ENCODE results near the gene DPYD. TPM values are rescaled to one million over a fixed set of nuclear protein-coding genes. Genes with fewer than 3 reads are reported as not detected.

DPYD gene
- total and polyA plus RNA-seq, 10 of the 15 experiments (the other 5 are each of a cell fraction or from before 2014, with no cell fraction given): 5.7 to 23.8 (median 10.2) TPM

GRCh38 chr1:97159342-97159741 lies 761.5 kb downstream of the DPYD start:
- RAD21 ChIA-PET (ENCODE audit: unreplicated experiment): no interaction called here
- CTCF ChIA-PET: interaction anchor here (2.1 kb wide), 1 partner anchor 21 kb away, joined by 5 read pairs; no protein-coding TSS in a partner anchor
- peak; percentile 63 for ATAC-seq
- no peak overlapping the region for H2AFZ ChIP-seq (ENCODE audit: control insufficient read depth, low read depth, low read length)
- no peak overlapping the region for H3K9ac ChIP-seq (ENCODE audit: control insufficient read depth, insufficient read depth, low read length)
- FAIRE-seq: no peak
- no peaks in the 10 kb centered on the region for H3K36me3 ChIP-seq (ENCODE audit: control insufficient read depth in 2 of 2, insufficient read depth in 2 of 2, low read length in 1 of 2)
- in situ Hi-C loops (cut with MboI): no loop called here
- peaks cover 6% of the 10 kb centered on the region for H3K4me1 ChIP-seq (ENCODE audit: control insufficient read depth, insufficient read depth, low read length)
- H3K27ac ChIP-seq (ENCODE audit: control insufficient read depth, insufficient read depth): no peak overlapping the region
- DNase-seq (ENCODE audit: low read depth, low spot score): no peak
- H3K4me2 ChIP-seq (ENCODE audit: control insufficient read depth, insufficient read depth): peak overlapping the region; percentile 30; the same call in 1 of the 2 replicates
- no peaks in the 10 kb centered on the region for H3K79me2 ChIP-seq (ENCODE audit: control insufficient read depth, insufficient read depth, low read length)
- H3K9me3 ChIP-seq (replicated peaks; ENCODE audit: control insufficient read depth, insufficient read depth, low read length): peaks cover 3% of the 10 kb centered on the region; the same call in 2 of the 3 replicates
- intact Hi-C loops (cut with micrococcal nuclease; ENCODE audit: unreplicated experiment): no loop called here
- no peaks in the 10 kb centered on the region for H3K27me3 ChIP-seq (replicated peaks in 1 of 2; ENCODE audit: control insufficient read depth in 2 of 2, insufficient read depth in 2 of 2, low read length in 1 of 2)
- no peaks in the 10 kb centered on the region for H4K20me1 ChIP-seq (ENCODE audit: control insufficient read depth, insufficient read depth)
- no TSS peak for BruUV-seq (replicated peaks)
- SMC1A ChIA-PET (ENCODE audit: uncharacterized antibody, unreplicated experiment): no interaction called here
- POLR2A ChIA-PET: no interaction called here
- H3K4me3 ChIP-seq: no peak overlapping the region
- no peak for TF ChIP-seq ZNF687 (IDR thresholded peaks at IDR 0.05)
- TF ChIP-seq BHLHE40 (IDR thresholded peaks at IDR 0.05; ENCODE audit: borderline replicate concordance in 1 of 2, low read depth in 2 of 2, low read length in 1 of 2): no peak
- TF ChIP-seq RAD51 (IDR thresholded peaks at IDR 0.05): no peak
- no peak for TF ChIP-seq SRF (IDR thresholded peaks at IDR 0.05; ENCODE audit: low read depth in 2 of 2, low read length in 2 of 2)
- no peak for TF ChIP-seq CHD4 (IDR thresholded peaks at IDR 0.05)
- no peak for TF ChIP-seq WRNIP1 (IDR thresholded peaks at IDR 0.05; ENCODE audit: borderline replicate concordance, low read depth, low read length)
- peak; percentile 93 for TF ChIP-seq MTA2 (IDR thresholded peaks at IDR 0.05; ENCODE audit: low read depth)
- peak; percentile 83 for TF ChIP-seq ATF7 (IDR thresholded peaks at IDR 0.05; ENCODE audit: low read depth)
- TF ChIP-seq HSF1 (IDR thresholded peaks at IDR 0.05; ENCODE audit: low read depth, low read length): no peak
- no peak for TF ChIP-seq PKNOX1 (IDR thresholded peaks at IDR 0.05)
- TF ChIP-seq BACH1 (IDR thresholded peaks at IDR 0.05; ENCODE audit: borderline replicate concordance): no peak
- TF ChIP-seq YY1 (IDR thresholded peaks at IDR 0.05; ENCODE audit: low read depth, low read length): no peak
- TF ChIP-seq SMARCA5 (IDR thresholded peaks at IDR 0.05): no peak
- no peak for TF ChIP-seq ZNF622 (IDR thresholded peaks at IDR 0.05)
- TF ChIP-seq CBFB (IDR thresholded peaks at IDR 0.05; ENCODE audit: low read depth): peak; percentile 72; the same call in 1 of the 2 replicates
- TF ChIP-seq CHD2 (IDR thresholded peaks at IDR 0.05; ENCODE audit: borderline replicate concordance, low read depth, low read length): no peak
- TF ChIP-seq GATAD2B (conservative IDR thresholded peaks at IDR 0.05; ENCODE audit: low read depth): no peak
- TF ChIP-seq USF1 (IDR thresholded peaks at IDR 0.05; ENCODE audit: borderline replicate concordance, extremely low read length, insufficient read depth, low read depth, low read length): no peak

All from GM12878 (cell line).